Mesenchymal stem cell (in vitro differentiated cells and primary cell): ENCODE results near the gene IRX4.
A peak's percentile ranks its signal among the peaks of the same experiment; 100 is the strongest.

Source experiments
- DNase-seq: peaks from one replicate; pipeline ENCODE4 v3.0.0-alpha.2; 2013
- H2AFZ ChIP-seq: one replicate; pipeline ENCODE4 v1.6.1; 2013; ENCODE audit warnings: low read depth, mild to moderate bottlenecking, control low read depth, inconsistent platforms, low read length, moderate library complexity
- H2AK5ac ChIP-seq: 2 replicates; pipeline ENCODE4 v1.6.1; 2013; ENCODE audit warnings: low read length, moderate library complexity, mild to moderate bottlenecking, inconsistent platforms; ENCODE audit not compliant: severe bottlenecking
- H2BK120ac ChIP-seq: one replicate; pipeline ENCODE4 v1.6.1; 2013; ENCODE audit warnings: low read depth, mild to moderate bottlenecking, inconsistent platforms, low read length, moderate library complexity
- H2BK12ac ChIP-seq, 2 experiments: one replicate each; pipeline ENCODE4 v1.6.1; 2013; ENCODE audit warnings: inconsistent platforms in 2 of 2, low read length in 2 of 2, mild to moderate bottlenecking in 2 of 2, moderate library complexity in 2 of 2, control low read depth in 1 of 2
- H2BK15ac ChIP-seq: one replicate; pipeline ENCODE4 v1.6.1; 2013; ENCODE audit warnings: mild to moderate bottlenecking, low read depth, inconsistent platforms; ENCODE audit not compliant: poor library complexity, severe bottlenecking
- H2BK5ac ChIP-seq: 2 replicates; pipeline ENCODE4 v1.6.1; 2013; ENCODE audit warnings: low read depth, mild to moderate bottlenecking, low read length, control low read depth, inconsistent platforms; ENCODE audit not compliant: poor library complexity, severe bottlenecking
- H3K14ac ChIP-seq, 2 experiments: one replicate each; pipeline ENCODE4 v1.6.1; 2013; ENCODE audit warnings: inconsistent platforms in 2 of 2, low read length in 2 of 2, control low read depth in 1 of 2, mild to moderate bottlenecking in 1 of 2, moderate library complexity in 1 of 2
- H3K18ac ChIP-seq, 2 experiments: one replicate each; pipeline ENCODE4 v1.6.1; 2013; ENCODE audit warnings: inconsistent platforms in 2 of 2, low read length in 2 of 2, control low read depth in 1 of 2, low read depth in 1 of 2, mild to moderate bottlenecking in 1 of 2
- H3K23ac ChIP-seq, 2 experiments: one replicate each; pipeline ENCODE4 v1.6.1; 2013; ENCODE audit warnings: inconsistent platforms in 2 of 2, low read length in 2 of 2, mild to moderate bottlenecking in 2 of 2, moderate library complexity in 2 of 2, control low read depth in 1 of 2
- H3K27ac ChIP-seq: 2 replicates; pipeline ENCODE4 v1.5.1; 2013; ENCODE audit warnings: mild to moderate bottlenecking, moderate library complexity, low read length, control low read depth, inconsistent platforms; ENCODE audit not compliant: poor library complexity, severe bottlenecking
- H3K27me3 ChIP-seq, 2 experiments: 2 replicates each; pipeline versions ENCODE4 v1.6.1 to v1.7.0; 2013; ENCODE audit warnings: low read length in 2 of 2, mild to moderate bottlenecking in 2 of 2, moderate library complexity in 2 of 2, control low read depth in 1 of 2, inconsistent platforms in 1 of 2; ENCODE audit not compliant: control insufficient read depth in 1 of 2, insufficient read depth in 1 of 2
- H3K36me3 ChIP-seq, 2 experiments: 2 replicates each; pipeline versions ENCODE4 v1.6.1 to v1.7.0; 2013; ENCODE audit warnings: low read length in 2 of 2, control low read depth in 1 of 2, inconsistent platforms in 1 of 2, low read depth in 1 of 2, mild to moderate bottlenecking in 1 of 2; ENCODE audit not compliant: insufficient read depth in 2 of 2, control insufficient read depth in 1 of 2
- H3K4ac ChIP-seq, 2 experiments: one replicate each; pipeline ENCODE4 v1.6.1; 2013; ENCODE audit warnings: inconsistent platforms in 2 of 2, low read length in 2 of 2, mild to moderate bottlenecking in 2 of 2, moderate library complexity in 2 of 2, control low read depth in 1 of 2, low read depth in 1 of 2
- H3K4me1 ChIP-seq: 2 replicates; pipeline ENCODE4 v1.6.1; 2013; ENCODE audit warnings: low read depth, low read length, control low read depth; ENCODE audit not compliant: control insufficient read depth, insufficient read depth
- H3K4me2 ChIP-seq: 2 replicates; pipeline ENCODE4 v1.6.1; 2013; ENCODE audit warnings: low read length, mild to moderate bottlenecking, inconsistent platforms; ENCODE audit not compliant: poor library complexity, severe bottlenecking
- H3K4me3 ChIP-seq, 2 experiments: 2 replicates each; pipeline versions ENCODE4 v1.5.1 to v1.7.0; 2013; ENCODE audit warnings: low read length in 2 of 2, mild to moderate bottlenecking in 2 of 2, control low read depth in 1 of 2, low read depth in 1 of 2; ENCODE audit not compliant: insufficient read depth in 1 of 2
- H3K79me1 ChIP-seq: replicated peaks from 2 replicates; pipeline ENCODE4 v1.6.1; 2013; ENCODE audit warnings: mild to moderate bottlenecking, control low read depth, low read length, inconsistent platforms; ENCODE audit not compliant: poor library complexity, severe bottlenecking
- H3K9ac ChIP-seq: 2 replicates; pipeline ENCODE4 v1.7.0; 2013; ENCODE audit warnings: mild to moderate bottlenecking, low read length, moderate library complexity
- H3K9me3 ChIP-seq: 2 replicates; pipeline ENCODE4 v1.7.0; 2013; ENCODE audit warnings: mild to moderate bottlenecking, low read length; ENCODE audit not compliant: control insufficient read depth
- H4K8ac ChIP-seq: one replicate; pipeline ENCODE4 v1.6.1; 2013; ENCODE audit warnings: inconsistent platforms, mild to moderate bottlenecking, low read length, moderate library complexity
- H4K91ac ChIP-seq: one replicate; pipeline ENCODE4 v1.6.1; 2013; ENCODE audit warnings: mild to moderate bottlenecking, low read length, inconsistent platforms
- WGBS: methylation state at CpG from one replicate; pipeline ENCODE4 v1.1.7; 2013; ENCODE audit warnings: mixed read lengths; 5-methylcytosine and 5-hydroxymethylcytosine counted together

IRX4 gene

DNA sequence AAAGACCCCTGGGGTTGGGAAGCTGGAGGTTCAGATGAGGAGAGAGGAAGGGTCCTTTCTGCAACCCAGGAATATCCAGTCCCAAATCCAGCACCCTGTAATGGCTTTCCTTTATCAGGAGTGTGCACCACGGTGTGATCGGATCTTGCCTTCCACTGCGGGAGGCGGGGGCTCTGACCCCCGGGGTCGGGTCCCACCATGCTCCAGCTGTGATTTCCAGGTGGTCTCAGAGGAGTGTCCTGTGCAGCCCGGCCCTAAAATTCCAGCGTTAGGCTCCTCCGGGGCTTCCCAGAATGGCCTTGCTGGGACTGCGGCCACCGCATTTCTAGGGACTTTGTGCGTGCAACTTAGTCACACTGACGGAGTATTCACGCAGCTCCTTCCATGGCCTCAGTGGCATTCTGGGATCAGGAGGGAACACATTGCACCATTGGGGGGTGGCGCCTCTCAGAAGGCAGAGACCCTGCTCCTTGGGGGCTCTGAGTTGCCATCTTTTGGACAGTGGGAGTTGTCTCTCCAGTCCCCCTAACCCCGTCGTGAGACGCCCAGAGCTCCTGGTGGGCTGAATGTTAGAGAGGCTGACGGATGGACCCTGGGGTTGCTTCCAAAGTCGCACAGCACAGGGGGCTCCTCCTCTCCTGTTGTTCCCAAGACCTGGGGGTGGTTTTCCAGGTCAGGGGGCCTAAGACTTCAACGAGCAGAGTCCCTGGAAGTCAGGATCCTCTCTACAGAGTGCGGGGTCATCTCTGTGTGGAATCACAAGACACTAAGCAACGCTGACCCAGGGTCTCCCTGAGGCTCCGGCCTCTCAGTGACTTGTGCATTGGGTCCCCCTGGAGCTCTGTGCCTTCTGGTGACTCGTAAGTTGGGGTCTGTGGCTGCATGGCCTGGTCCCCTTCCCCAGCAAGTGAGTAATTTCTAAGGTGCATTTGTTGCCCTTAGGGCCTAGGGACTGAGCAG lies 42.7 kb upstream of the IRX4 start:
- no peak overlapping the region for H2AK5ac ChIP-seq
- no peak for DNase-seq
- 79% methylated on average over 25 of the region's 25 CpGs for WGBS
- H2BK120ac ChIP-seq: no peak overlapping the region
- peaks cover 5% of the 10 kb centered on the region for H3K4me1 ChIP-seq
- H3K27ac ChIP-seq: no peak overlapping the region
- H2AFZ ChIP-seq: no peak overlapping the region
- H3K23ac ChIP-seq: no peak overlapping the region
- no peak overlapping the region for H3K4me3 ChIP-seq
- no peak overlapping the region for H4K8ac ChIP-seq
- H2BK5ac ChIP-seq: no peak overlapping the region
- H3K9me3 ChIP-seq: no peaks in the 10 kb centered on the region
- H3K4me2 ChIP-seq: no peak overlapping the region
- H2BK15ac ChIP-seq: no peak overlapping the region
- H3K9ac ChIP-seq: no peak overlapping the region
- H4K91ac ChIP-seq: peak overlapping the region; percentile 35
- no peak overlapping the region for H3K18ac ChIP-seq
- peaks cover 13 to 48% of the 10 kb centered on the region in 2 experiments for H3K27me3 ChIP-seq
- no peak overlapping the region for H3K4ac ChIP-seq
- peaks cover 0 to 5% of the 10 kb centered on the region in 2 experiments for H3K36me3 ChIP-seq
- H3K79me1 ChIP-seq: no peaks in the 10 kb centered on the region
- no peak overlapping the region for H2BK12ac ChIP-seq
- H3K14ac ChIP-seq: no peak overlapping the region

DNA sequence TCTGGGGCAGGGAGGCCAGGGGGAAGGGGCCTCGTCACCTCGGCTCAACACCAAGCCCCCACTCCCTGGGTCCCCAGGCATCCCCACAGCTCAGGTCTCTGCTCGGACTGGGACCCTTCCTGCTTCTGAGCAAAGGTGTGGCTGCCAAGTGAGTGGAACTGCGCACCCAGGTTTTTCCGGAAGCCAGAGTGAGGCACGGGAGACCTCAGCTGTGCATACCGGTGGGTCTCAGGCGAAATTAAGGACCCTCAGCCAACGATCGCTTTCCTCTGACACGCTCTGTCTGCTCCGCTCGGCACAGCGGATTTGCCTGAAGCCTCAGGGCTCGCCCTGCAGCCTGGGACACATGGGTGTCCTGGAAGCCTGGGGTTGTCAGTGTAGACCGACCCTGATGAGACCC lies 41.0 kb upstream of the IRX4 start:
- Histone ChIP-seq H3K9ac (no peak overlapping the region), H2AFZ (no peak overlapping the region), H3K23ac (no peak overlapping the region), H3K9me3 (no peaks in the 10 kb centered on the region), H3K79me1 (no peaks in the 10 kb centered on the region), H4K91ac (no peak overlapping the region), H2BK12ac (no peak overlapping the region), H2AK5ac (no peak overlapping the region), H2BK120ac (no peak overlapping the region), H3K4me3 (no peak overlapping the region), H2BK5ac (no peak overlapping the region), H3K27me3 (peaks cover 5 to 49% of the 10 kb centered on the region in 2 experiments), H3K18ac (no peak overlapping the region), H3K27ac (no peak overlapping the region), H3K14ac (no peak overlapping the region), H3K36me3 (peaks cover 0 to 3% of the 10 kb centered on the region in 2 experiments), H4K8ac (no peak overlapping the region), H3K4me2 (no peak overlapping the region), H3K4ac (no peak overlapping the region), H3K4me1 (no peaks in the 10 kb centered on the region), H2BK15ac (no peak overlapping the region)
- no peak for DNase-seq
- 81% methylated on average over 15 of the region's 16 CpGs for WGBS

DNA sequence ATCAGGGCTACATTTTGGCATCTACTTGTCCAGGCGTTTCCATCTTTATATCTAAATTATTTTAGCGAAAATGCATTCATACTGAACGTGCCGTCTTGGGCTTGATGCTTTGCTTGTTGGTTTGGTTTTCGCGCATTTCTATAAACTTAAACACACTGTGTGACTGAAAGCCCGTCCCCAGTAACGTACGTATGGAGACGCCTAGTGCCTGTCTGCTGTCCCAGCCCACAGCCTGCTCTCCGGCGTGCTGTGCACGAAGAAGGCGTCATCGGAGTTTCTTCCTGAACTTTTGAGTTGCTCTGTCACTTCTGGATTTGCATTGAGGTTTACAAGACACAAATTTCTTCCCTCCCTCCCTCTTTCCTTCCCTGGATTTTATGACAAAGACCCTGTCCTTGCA lies 40.6 kb upstream of the IRX4 start:
- no peak overlapping the region for H3K4me2 ChIP-seq

DNA sequence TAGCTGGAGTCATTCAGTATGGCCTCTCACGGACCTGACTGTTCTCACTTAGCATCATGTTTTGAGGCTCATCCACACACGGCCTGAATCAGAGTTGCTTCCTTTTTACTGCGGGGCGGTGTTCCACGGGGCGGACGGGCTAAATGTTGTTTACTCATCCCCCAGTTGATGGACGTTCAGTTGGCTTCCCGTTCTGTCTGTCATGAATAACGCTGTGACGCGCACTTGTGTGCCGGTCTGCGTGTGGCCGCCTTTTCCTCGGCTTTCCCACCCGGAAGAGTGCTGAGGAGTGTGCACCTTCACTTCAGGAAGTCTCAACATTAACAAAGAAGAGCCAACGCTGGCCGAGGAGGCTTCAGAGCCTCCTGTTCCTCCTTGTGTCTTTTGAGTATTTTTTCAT lies 39.0 kb upstream of the IRX4 start:
- H3K4me3 ChIP-seq: no peak overlapping the region
- H3K14ac ChIP-seq: no peak overlapping the region
- H3K36me3 ChIP-seq: no peaks in the 10 kb centered on the region
- no peak overlapping the region for H3K18ac ChIP-seq
- H2AFZ ChIP-seq: no peak overlapping the region
- peaks cover under 1 to 44% of the 10 kb centered on the region in 2 experiments for H3K27me3 ChIP-seq
- no peak overlapping the region for H3K4ac ChIP-seq
- H3K9me3 ChIP-seq: no peaks in the 10 kb centered on the region
- H3K79me1 ChIP-seq: no peaks in the 10 kb centered on the region
- DNase-seq: no peak
- H2BK15ac ChIP-seq: no peak overlapping the region
- no peak overlapping the region for H3K9ac ChIP-seq
- H4K91ac ChIP-seq: no peak overlapping the region
- no peak overlapping the region for H4K8ac ChIP-seq
- no peaks in the 10 kb centered on the region for H3K4me1 ChIP-seq
- no peak overlapping the region for H2BK120ac ChIP-seq
- WGBS: 84% methylated on average over 19 of the region's 19 CpGs
- H2AK5ac ChIP-seq: no peak overlapping the region
- no peak overlapping the region for H2BK5ac ChIP-seq
- no peak overlapping the region for H3K23ac ChIP-seq
- H2BK12ac ChIP-seq: no peak overlapping the region
- no peak overlapping the region for H3K27ac ChIP-seq
- no peak overlapping the region for H3K4me2 ChIP-seq

More for the DNA sequence above, 40.6 kb upstream of the IRX4 start:
- no peak overlapping the region for H2AK5ac ChIP-seq
- no peak overlapping the region for H3K4ac ChIP-seq
- no peak overlapping the region for H3K4me3 ChIP-seq
- no peak overlapping the region for H4K91ac ChIP-seq
- no peak overlapping the region for H2AFZ ChIP-seq
- H3K9me3 ChIP-seq: no peaks in the 10 kb centered on the region
- H2BK15ac ChIP-seq: no peak overlapping the region
- no peak overlapping the region for H3K23ac ChIP-seq
- no peak overlapping the region for H4K8ac ChIP-seq
- H3K4me1 ChIP-seq: no peaks in the 10 kb centered on the region
- no peak overlapping the region for H3K27ac ChIP-seq
- H2BK5ac ChIP-seq: no peak overlapping the region
- DNase-seq: no peak
- no peak overlapping the region for H2BK12ac ChIP-seq
- peaks cover 0 to 3% of the 10 kb centered on the region in 2 experiments for H3K36me3 ChIP-seq
- no peak overlapping the region for H3K9ac ChIP-seq
- WGBS: 92% methylated on average over 15 of the region's 15 CpGs
- H3K18ac ChIP-seq: no peak overlapping the region
- H3K14ac ChIP-seq: no peak overlapping the region
- peaks cover 5 to 47% of the 10 kb centered on the region in 2 experiments for H3K27me3 ChIP-seq
- no peak overlapping the region for H2BK120ac ChIP-seq
- no peaks in the 10 kb centered on the region for H3K79me1 ChIP-seq
